Cardiac muscle cell (in vitro differentiated cells and primary cell): ENCODE results near the gene ISOC2. TPM values are rescaled to one million over a fixed set of nuclear protein-coding genes. Genes with fewer than 3 reads are reported as not detected.
A peak's percentile ranks its signal among the peaks of the same experiment; 100 is the strongest.

ENCODE experiments used
- DNase-seq, 2 donors: peaks; one replicate each; pipeline versions ENCODE4 v3.0.0 to v3.0.0-alpha.2; 2010 to 2017; ENCODE audit warnings: low read depth in 1 of 2, low spot score in 1 of 2
- H3K27ac ChIP-seq: fragments of 200-600 bp; sonication (generic); 2 replicates; pipeline ENCODE4 v1.5.1; 2016
- H3K27me3 ChIP-seq: fragments of 200-600 bp; sonication (generic); 2 replicates; pipeline ENCODE4 v1.6.0; 2016; ENCODE audit warnings: control low read depth
- H3K36me3 ChIP-seq: fragments of 200-600 bp; sonication (generic); 2 replicates; pipeline ENCODE4 v1.5.1; 2016; ENCODE audit warnings: control low read depth
- H3K4me1 ChIP-seq: fragments of 200-600 bp; sonication (generic); 2 replicates; pipeline ENCODE4 v1.8.1; 2017; ENCODE audit warnings: low read depth, mild to moderate bottlenecking, mixed run types
- H3K4me3 ChIP-seq: fragments of 200-600 bp; sonication (generic); 2 replicates; pipeline ENCODE4 v1.5.1; 2016; ENCODE audit warnings: mild to moderate bottlenecking
- H3K9me3 ChIP-seq: fragments of 200-600 bp; sonication (generic); 2 replicates; pipeline ENCODE4 v1.5.1; 2017; ENCODE audit warnings: low read depth, mild to moderate bottlenecking, control low read depth
- CTCF ChIP-seq: IDR thresholded peaks from 2 replicates; pipeline ENCODE4 v1.5.1; 2012; ENCODE audit warnings: low read depth, mild to moderate bottlenecking, low read length
- polyA plus RNA-seq: library from polyadenylated mRNA; unstranded; fragments of >200 nt; fragmentation: Nextera tagmentation; extraction: Ambion mirVana; gene quantifications from 2 replicates; pipeline ENCODE4 v1.2.1, GENCODE V29; 2016
- total RNA-seq: library from RNA; depleted of rRNA; stranded (reverse); fragments of >200 nt; gene quantifications from 2 replicates; pipeline ENCODE4 v1.2.3, GENCODE V29; 2016

Gene ISOC2
- total and polyA plus RNA-seq, 2 experiments from 2014 or later = 89.7 to 99.4 TPM

DNA sequence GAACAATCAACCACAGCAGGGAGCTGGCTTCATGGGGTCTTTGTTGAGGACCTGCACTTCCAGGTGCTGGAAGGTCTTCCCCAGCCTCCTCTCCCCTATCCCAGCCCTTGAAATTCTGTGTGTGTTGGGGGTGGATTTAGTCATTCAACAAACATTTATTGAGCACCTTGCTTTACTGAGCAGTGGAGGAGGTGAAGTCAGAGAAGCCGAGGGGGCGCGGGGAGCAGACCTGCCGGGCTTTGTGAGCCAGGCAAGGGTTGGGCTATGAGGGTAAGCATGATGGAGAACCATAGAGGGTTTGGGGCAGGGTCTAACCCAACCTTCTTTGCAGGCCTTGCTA lies 6.6 kb upstream of the ISOC2 start:
- H3K36me3 ChIP-seq = no peaks in the 10 kb centered on the region
- H3K4me1 ChIP-seq = no peaks in the 10 kb centered on the region
- no peaks in the 10 kb centered on the region for H3K9me3 ChIP-seq
- no peak overlapping the region for H3K27ac ChIP-seq
- TF ChIP-seq CTCF = no peak
- DNase-seq = no peak
- no peak overlapping the region for H3K4me3 ChIP-seq
- no peaks in the 10 kb centered on the region for H3K27me3 ChIP-seq

DNA sequence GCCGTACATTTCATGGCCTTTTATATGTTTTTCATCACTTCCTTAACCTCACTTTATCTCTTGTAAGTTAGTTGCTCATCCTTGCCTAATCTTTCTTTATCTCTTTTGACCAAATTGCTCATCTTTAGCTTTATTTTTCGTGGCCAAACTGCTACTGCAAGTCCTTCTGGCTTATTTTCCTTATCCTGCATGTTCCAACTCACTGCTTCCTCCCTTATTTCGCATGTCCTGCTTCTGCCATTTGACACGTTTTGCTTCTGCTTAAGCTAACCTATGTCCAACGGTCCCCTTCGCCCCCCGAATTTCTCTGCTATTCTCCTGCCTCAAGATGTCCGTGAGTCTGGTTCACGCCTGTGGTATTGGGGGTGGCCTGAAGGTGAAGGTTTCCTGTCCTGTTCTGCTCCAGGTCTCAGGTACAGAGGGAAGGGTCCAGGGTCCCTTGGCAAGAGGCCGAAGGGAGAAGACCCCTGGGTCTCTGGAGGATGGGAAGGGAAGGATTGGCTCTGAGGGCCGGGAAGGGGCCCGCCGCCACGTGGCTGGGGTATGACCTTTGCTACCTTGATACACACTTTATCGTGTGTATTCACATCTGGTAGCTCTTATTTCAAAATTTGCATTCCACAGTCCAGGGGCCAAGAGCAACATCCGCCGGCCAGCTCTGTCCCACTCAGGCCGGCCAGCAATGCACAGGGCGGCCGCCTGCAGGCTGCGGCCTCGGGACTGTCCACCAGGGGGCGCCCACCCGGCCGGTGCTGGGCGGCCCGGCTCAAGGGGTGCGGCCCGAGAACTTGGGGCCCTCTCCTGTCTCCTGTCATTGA lies 6.0 kb upstream of the ISOC2 start:
- H3K4me1 ChIP-seq = no peaks in the 10 kb centered on the region
- peak; percentile 64 to 91 for DNase-seq
- no peaks in the 10 kb centered on the region for H3K27me3 ChIP-seq
- H3K9me3 ChIP-seq = no peaks in the 10 kb centered on the region
- H3K4me3 ChIP-seq = no peak overlapping the region
- H3K36me3 ChIP-seq = no peaks in the 10 kb centered on the region
- TF ChIP-seq CTCF = peak; percentile 99
- no peak overlapping the region for H3K27ac ChIP-seq

- no peak for DNase-seq
- H3K4me3 ChIP-seq = no peak overlapping the region
- H3K36me3 ChIP-seq = no peaks in the 10 kb centered on the region
- H3K27ac ChIP-seq = no peak overlapping the region
- no peaks in the 10 kb centered on the region for H3K9me3 ChIP-seq
- no peak for TF ChIP-seq CTCF
- H3K4me1 ChIP-seq = no peaks in the 10 kb centered on the region
- H3K27me3 ChIP-seq = no peaks in the 10 kb centered on the region
Observed at GRCh38 chr19:55466241-55466614, 4.8 kb upstream of the ISOC2 start.

DNA sequence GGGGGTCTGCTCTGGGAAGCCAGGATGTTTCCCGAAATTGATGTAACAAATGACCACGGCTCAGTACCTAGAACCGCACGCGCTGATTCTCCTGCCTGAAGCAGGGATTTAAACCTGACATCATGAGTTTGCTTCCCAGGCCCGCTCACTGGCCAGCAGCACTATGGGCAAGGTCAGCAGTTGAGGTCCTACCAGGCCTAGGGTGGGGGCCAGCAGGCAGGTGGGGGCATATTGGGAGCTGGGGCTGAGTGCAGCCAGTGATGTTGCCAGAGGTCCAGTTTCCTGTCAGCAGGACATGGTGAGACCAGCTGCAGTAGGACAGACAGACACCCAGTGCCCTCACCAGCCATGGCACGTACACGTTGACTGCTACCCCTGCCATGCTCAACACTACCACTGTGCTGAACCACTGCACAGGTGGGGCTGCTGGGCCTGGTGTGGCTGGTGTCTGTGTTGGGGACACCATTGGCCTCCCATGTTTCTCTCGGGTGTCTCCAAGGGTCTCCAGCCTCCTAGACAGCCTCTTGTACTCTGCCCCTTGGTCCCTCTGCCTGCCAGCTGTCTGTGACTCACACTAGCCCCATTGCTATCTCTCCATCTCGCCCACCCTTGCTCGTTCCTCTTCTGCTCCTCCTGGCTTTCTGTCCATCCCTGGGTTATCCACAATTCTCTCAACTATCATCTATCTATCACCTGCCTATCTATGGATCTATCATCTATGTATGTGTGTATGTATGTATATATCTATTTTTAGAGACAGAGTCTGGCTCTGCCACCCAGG lies 4.2 kb upstream of the ISOC2 start:
- Histone ChIP-seq H3K9me3 (no peaks in the 10 kb centered on the region), H3K36me3 (no peaks in the 10 kb centered on the region), H3K27me3 (no peaks in the 10 kb centered on the region), H3K4me3 (no peak overlapping the region), H3K27ac (no peak overlapping the region), H3K4me1 (no peaks in the 10 kb centered on the region)
- DNase-seq = no peak
- TF ChIP-seq CTCF = no peak

DNA sequence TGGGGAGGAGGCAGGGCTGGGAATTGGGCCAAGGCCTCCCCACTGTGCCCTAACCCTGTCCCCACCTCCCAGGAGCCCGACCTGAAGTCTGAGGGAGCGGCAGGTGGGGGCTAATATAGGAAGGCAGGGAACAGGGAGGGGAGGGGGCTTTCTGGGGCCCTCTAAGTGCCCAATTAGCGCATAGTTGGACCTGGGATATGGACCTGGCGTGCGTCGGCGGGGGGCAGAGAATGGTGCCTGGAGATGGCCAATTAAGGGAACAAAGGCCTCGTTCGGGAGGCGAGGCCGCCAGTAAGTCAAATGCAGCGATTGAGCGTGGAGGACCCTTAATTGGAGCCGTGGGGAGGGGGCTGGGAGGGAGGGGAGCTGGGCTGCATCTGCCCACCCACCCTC lies 3.2 kb upstream of the ISOC2 start, which contains the start of gene C19orf85:
Gene C19orf85 (minus strand): TSS at position 90 of the 393 bp plus-strand sequence. CDS start 197 bp downstream, outside the sequence.
- no peaks in the 10 kb centered on the region for H3K36me3 ChIP-seq
- H3K9me3 ChIP-seq = no peaks in the 10 kb centered on the region
- no peak for TF ChIP-seq CTCF
- H3K4me3 ChIP-seq = no peak within 1 kb of the TSS
- no peak for DNase-seq
- H3K4me1 ChIP-seq = no peaks in the 10 kb centered on the region
- H3K27ac ChIP-seq = no peak within 1 kb of the TSS
- no peaks in the 10 kb centered on the region for H3K27me3 ChIP-seq
